Neural progenitor cell (in vitro differentiated cells): ENCODE data around the gene KIAA1210.

ENCODE experiments used
- EZH2 ChIP-seq: fragments of 200-600 bp; sonication (generic); IDR thresholded peaks from 2 replicates; pipeline ENCODE4 v1.6.1; 2017; ENCODE audit warnings: antibody characterized with exemption, mild to moderate bottlenecking, moderate library complexity
- TF ChIP-seq, protein P1 (sequence below): fragments of 200-600 bp; sonication (generic); IDR thresholded peaks from 2 replicates; pipeline ENCODE4 v1.5.1; 2017; ENCODE audit warnings: antibody characterized with exemption, mild to moderate bottlenecking

DNA sequence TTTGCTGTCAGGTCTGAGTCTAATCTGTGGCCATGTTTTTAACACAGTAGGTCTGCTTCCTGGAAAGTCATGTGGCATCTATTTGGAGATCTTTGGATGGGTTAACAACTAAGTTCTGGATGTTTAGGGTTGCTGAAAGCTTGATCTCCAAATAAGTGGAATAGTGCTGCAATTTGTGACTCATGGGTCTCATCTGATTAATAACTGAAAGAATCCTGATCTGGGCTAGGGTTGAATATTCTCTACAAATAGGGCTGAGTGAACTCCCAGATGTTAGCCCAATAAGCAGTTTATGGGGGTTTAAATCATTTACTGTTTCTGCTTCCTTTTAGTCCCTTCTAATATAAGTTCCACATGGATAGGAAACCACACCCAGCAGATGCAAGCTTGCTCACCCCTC lies 31.7 kb downstream of the KIAA1210 start:
- TF ChIP-seq, protein P1, sequence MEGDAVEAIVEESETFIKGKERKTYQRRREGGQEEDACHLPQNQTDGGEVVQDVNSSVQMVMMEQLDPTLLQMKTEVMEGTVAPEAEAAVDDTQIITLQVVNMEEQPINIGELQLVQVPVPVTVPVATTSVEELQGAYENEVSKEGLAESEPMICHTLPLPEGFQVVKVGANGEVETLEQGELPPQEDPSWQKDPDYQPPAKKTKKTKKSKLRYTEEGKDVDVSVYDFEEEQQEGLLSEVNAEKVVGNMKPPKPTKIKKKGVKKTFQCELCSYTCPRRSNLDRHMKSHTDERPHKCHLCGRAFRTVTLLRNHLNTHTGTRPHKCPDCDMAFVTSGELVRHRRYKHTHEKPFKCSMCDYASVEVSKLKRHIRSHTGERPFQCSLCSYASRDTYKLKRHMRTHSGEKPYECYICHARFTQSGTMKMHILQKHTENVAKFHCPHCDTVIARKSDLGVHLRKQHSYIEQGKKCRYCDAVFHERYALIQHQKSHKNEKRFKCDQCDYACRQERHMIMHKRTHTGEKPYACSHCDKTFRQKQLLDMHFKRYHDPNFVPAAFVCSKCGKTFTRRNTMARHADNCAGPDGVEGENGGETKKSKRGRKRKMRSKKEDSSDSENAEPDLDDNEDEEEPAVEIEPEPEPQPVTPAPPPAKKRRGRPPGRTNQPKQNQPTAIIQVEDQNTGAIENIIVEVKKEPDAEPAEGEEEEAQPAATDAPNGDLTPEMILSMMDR, result no peak
- TF ChIP-seq EZH2, result no peak
